LHCN-M2 (cell line): Measurements from ENCODE around the gene ZNF554. TPM values are rescaled to one million over a fixed set of nuclear protein-coding genes. Genes with fewer than 3 reads are reported as not detected.
"Not testable (repeated sequence)": the region's sequence is repeated elsewhere in the genome, so short reads cannot be mapped to it uniquely, and the experiment has no call there.

Experiments
- DNase-seq: peaks from one replicate; pipeline ENCODE4 v3.0.0-alpha.2; 2012; ENCODE audit warnings: low read depth
- total RNA-seq: library from RNA; depleted of rRNA; stranded (reverse); fragments of >200 nt; gene quantifications from 2 replicates; pipeline ENCODE4 v1.2.3, GENCODE V29; 2014

ZNF554 gene
- total RNA-seq, 1 experiment from 2014 or later, result 2.5 TPM

- DNase-seq, result no peak
These were observed 29.0 kb upstream of the ZNF554 start for GRCh38 chr19:2790557-2791271.

GRCh38 chr19:2791440-2791839 lies 28.2 kb upstream of the ZNF554 start:
- no peak for DNase-seq

GRCh38 chr19:2791876-2792275 lies 27.8 kb upstream of the ZNF554 start:
- DNase-seq, result no peak

GRCh38 chr19:2792666-2793065 lies 27.0 kb upstream of the ZNF554 start:
- not testable (repeated sequence) for DNase-seq

GRCh38 chr19:2793126-2793525 lies 26.5 kb upstream of the ZNF554 start:
- no peak for DNase-seq

DNA sequence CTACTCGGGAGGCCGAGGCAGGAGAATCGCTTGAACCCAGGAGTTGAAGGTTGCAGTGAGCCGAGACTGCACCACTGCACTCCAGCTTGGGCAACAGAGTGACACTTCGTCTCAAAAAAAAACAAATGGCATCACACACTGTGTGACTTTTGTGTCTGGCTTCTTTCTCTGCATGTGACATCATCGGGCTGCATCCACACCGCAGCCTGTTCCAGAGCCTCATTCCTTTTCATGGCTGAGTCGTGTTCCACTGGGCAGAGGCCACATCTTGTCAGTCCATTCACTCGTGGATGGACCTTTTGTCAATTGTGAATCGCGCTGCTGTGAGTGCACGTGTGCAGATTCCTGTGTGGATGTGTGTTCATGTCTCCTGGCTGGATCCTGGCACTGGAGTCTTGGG lies 26.1 kb upstream of the ZNF554 start:
- DNase-seq, result no peak

DNA sequence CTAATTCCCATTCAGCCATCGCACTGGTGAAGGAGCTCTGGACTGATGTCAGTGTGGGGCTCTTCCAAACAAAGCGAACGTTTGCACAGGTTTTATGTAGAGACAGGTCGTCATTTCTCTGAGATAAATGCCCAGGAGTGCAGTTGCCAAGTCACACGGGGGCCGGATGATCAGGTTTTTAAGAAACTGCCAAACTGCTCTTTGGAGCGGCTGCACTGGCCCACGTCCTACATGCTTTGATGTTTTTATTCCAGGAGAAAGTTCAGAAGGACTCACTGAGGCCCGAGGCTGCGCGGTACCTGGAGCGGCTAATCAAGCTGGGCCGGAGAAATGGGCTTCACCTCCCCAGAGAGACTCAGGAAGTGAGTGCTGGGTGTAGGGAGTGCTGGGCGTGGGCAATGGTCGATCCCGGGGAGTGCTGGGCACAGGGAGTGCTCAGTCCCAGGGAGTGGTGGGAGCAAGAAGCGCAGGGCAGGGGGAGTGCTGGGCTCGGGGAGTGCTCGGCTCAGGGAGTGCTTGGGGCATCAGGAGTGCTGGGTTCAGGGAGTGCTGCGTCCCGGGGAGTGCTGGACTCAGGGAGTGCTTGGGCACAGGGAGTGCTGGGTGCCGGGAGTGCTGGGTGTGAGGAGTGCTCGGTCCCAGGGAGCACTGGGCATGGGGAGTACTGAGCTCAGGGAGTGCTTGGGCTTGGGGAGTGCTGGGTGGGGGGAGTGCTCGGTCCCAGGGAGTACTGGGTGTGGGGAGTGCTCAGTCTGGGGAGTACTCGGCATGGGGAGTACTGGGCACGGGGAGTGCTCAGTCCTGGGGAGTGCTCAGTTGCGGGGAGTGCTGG lies 23.6 kb upstream of the ZNF554 start:
- no peak for DNase-seq

- DNase-seq, result no peak
These were observed 22.9 kb upstream of the ZNF554 start for GRCh38 chr19:2796659-2797266.

DNA sequence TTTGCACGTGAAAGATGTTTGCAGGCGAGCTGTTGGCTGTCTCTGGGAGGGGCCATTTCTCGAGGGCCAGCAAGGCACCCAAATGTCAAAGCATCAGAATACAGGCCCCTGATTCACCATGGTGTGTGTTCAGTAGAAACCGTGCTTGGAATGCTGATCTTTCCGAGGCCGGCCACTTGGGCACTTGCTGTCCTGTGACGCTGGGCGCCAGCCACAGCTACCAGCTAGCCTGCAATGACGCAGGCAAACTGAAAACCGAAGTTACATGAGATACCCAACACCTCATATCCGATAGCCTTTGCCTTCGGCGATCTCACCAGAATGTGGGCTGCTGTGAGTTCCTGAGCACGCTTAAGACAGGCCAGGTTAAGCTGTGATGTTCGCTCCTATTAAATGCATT lies 22.4 kb upstream of the ZNF554 start:
- no peak for DNase-seq

DNA sequence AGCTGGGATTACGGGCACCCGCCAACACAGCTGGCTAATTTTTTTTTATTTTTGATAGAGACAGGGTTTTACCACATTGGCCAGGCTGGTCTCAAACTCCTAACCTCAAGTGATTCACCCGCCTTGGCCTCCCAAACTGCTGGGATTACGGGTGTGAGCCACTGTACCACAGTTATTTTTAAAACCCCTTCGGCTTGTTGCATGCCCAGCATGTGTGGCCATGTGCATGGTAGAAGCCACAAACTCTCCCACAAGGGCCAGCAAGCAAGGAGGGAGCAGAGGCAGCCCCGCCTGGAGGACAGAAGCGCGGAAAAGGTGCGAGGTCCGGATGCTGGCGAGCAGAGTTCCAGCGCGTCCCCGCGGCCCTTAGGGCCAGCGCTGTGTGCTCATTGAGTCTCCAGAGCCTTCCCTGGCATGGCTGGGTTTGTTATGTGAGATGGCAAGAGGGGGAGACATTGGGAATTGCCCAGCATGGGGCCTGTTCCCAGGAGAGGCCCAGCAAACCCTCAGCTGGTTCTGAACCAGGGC lies 21.4 kb upstream of the ZNF554 start:
- DNase-seq, result no peak

DNA sequence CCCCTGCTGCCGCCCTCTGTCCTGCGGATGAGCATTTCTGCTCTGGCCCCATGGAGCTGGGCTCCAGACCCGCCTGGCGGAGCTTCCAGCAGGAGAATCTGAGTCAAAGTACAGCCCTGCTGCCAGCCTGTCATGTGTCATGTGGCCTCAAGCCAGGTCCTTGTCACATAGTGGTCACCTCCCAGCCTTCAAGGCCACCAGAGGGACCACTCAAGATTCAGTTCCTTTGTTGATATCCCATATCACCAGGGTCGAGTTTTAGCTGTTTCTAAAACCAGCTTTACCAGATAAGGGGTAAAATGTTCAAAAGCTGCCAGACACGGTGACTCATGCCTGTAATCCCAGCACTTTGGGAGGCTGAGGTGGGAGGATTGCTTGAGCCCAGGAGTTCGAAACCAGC lies 20.9 kb upstream of the ZNF554 start:
- no peak for DNase-seq

- no peak for DNase-seq
These were observed 20.2 kb upstream of the ZNF554 start for GRCh38 chr19:2799273-2800020.

- DNase-seq, result no peak
These were observed 19.2 kb upstream of the ZNF554 start for GRCh38 chr19:2800506-2800905.

DNA sequence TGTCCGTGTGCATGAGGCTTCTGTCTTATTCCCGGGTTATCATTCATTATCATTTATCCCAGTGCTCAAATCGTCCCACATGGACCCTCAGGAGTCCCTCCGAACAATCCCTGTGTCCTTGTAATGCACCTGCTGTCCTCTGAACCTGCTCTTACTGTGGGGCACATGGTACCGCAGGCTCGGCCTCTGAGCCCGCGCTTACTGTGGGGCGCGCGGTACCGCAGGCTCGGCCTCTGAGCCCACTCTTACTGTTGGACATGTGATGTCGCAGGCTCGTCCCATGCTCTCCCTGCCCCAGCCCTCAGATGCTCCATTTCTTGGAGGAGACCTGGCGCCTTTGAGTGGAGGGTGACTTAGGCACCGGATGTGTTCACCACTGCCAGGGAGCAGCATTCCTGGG lies 16.8 kb upstream of the ZNF554 start:
- DNase-seq, result no peak

GRCh38 chr19:2803486-2804155 lies 16.0 kb upstream of the ZNF554 start:
- DNase-seq, result no peak

- DNase-seq, result no peak
These were observed 15.3 kb upstream of the ZNF554 start for GRCh38 chr19:2804156-2805004.

DNA sequence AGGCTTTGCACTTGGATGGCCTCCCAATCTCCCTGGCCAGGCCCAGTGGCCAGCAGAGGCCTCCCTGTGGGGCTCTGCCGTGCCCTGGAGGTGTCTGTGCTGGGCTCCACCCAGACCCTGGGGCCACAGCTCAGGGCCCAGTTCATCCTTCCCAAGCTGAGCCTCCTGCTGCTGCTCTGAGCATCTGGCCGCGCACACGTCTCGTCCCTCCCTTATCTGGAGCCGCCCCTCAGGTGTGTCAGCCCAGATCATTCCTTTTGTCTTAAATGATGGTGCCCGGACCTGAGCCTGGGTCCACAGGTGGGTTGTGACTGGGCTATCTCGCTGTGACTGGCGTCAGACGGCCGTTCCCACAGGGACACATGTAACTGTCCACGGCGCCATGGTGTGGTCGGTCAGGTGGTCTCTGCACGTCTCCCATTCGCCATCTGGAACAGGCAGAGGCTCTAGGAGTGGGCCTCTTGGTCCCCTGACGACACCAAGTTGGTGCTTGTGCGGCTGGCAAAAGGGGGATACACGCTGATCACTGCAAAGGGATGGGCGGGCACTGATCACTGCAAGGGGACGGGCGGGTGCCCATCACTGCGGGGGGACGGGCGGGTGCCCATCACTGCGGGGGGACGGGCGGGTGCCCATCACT lies 14.3 kb upstream of the ZNF554 start:
- no peak for DNase-seq

- no peak for DNase-seq
These were observed 13.5 kb upstream of the ZNF554 start for GRCh38 chr19:2805991-2806649.

DNA sequence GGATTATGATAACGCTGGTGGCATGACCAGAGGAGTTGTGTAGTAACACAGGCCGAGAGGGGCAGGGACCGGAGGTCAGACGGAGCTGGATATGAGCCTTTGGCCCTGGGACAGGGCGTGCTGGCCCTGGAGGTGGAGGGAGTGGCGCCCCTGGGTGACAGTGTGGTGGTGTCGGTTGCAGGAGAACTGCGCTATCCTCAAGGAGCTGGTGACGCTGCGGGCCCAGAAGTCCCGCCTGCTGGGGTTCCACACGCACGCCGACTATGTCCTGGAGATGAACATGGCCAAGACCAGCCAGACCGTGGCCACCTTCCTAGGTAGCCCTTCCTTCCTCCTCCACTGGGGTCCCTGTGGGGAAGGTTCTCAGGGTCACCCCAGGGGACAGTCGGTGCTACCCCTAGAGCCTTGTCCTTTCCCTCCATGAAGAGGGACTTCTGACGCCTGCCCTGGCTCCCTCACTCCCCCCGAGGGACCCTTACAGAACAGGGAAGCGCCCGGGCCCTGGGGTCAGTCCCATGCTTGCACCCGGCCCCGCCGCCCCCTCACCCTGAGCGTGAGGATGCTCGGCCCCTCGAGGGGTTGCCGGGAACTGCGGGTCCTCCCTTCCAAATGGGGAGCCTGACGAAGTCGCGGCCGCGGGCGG lies 12.8 kb upstream of the ZNF554 start:
- DNase-seq, result no peak
